Embryonic facial prominence (tissue), 1 donor: ENCODE data around the gene KHK.
"Not testable (repeated sequence)": the region's sequence is repeated elsewhere in the genome, so short reads cannot be mapped to it uniquely, and the experiment has no call there.

Experiments
- DNase-seq: peaks from one replicate; pipeline ENCODE4 v3.0.0-alpha.2; 2016; ENCODE audit errors: extremely low spot score

KHK gene

DNA sequence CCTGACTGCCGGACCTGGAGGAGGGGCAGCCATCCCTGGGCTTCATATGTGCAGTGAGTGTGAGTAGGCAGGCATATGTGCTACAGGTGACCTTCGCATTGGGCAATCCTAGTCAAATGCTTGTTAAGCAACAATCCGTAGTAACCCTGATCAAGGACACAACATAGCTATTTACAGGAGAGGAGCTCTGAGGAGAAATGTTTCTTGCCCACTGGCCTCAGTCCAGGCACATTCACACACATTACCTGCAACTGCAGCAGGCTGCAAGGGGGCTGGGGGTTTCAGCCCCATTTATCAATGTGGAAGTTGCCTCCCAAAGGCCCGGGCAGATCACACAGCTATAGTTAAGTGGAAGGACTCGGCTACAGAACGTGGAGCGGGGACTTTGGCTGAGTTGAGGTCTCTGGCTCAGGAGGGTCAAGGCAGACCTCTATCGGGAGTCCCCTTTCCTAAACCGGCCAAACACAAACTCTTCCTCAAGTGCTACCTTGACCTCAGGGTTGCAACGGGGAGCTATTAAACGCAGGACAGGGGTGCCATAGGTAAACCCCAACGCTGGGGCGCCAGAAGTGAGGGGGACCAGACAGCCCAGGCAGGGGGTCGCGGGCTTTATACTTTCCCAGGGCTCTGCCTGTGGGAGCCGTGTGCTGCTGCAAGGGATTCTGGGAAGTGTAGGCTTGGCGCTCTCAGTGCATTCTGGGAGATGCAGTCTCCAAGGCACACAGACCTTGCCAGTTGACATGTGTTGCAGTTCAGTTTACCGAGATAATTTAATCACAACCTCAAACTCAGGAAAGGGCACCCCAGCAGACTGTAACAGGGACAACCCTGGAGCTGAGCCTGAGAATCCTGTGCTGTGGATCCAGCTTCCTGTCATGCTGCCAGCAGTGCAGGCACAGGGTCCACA is 9.4 kb downstream of the KHK start:
- no peak for DNase-seq

DNA sequence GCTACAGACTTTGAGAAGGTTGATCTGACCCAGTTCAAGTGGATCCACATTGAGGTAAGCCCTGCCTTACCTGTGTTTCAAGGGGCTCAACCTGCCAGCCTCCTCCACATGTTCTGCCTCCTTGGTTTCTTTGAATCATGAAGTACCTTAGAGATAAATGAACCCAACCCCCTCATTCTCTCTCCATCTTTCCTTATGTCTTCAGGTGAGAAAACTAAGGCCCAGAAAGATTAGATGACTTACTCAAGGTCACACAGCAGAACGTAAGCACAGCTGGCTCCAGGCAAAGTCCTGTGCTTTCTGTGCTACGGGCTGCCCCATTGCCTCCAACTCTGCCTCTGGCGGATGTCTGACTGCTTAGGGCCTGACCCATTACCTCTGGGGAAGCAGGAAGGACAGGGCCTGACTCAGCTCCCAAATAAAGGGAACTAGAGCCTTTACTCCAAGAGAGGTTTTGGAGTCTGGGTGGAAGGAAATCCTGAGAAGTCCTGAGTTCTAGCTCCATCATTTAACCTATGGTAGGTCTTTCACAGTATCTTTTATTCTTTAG is 10.3 kb downstream of the KHK start:
- DNase-seq = no peak

DNA sequence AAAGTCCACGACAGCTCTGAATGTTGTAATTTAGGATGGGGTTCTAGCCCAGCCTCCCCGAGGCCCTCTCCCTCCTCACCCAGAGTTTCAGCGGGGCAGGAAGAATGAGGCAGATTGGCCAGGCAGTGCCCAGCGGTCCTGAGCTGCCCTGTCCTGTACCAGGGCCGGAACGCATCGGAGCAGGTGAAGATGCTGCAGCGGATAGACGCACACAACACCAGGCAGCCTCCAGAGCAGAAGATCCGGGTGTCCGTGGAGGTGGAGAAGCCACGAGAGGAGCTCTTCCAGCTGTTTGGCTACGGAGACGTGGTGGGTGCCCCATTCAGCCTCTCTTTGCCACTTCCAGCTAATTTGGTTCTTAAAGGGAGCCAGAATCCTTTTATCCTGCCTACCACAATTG is 10.8 kb downstream of the KHK start:
- DNase-seq = no peak

DNA sequence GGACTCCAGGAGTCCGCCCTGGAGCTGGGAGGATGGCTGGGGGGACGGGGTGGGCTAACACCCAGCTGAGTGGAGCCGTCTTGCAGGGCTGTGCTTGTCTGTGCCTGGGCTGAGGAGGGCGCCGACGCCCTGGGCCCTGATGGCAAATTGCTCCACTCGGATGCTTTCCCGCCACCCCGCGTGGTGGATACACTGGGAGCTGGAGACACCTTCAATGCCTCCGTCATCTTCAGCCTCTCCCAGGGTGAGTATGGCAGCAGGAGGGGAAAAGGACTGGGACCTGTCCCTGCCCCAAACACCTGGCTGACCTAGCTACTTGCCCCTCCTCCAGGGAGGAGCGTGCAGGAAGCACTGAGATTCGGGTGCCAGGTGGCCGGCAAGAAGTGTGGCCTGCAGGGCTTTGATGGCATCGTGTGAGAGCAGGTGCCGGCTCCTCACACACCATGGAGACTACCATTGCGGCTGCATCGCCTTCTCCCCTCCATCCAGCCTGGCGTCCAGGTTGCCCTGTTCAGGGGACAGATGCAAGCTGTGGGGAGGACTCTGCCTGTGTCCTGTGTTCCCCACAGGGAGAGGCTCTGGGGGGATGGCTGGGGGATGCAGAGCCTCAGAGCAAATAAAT is 12.9 kb downstream of the KHK start:
- no peak for DNase-seq

DNA sequence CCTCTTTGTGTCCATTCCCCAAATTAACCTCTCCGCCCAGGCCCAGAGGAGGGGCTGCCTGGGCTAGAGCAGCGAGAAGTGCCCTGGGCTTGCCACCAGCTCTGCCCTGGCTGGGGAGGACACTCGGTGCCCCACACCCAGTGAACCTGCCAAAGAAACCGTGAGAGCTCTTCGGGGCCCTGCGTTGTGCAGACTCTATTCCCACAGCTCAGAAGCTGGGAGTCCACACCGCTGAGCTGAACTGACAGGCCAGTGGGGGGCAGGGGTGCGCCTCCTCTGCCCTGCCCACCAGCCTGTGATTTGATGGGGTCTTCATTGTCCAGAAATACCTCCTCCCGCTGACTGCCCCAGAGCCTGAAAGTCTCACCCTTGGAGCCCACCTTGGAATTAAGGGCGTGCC is 13.5 kb downstream of the KHK start:
- no peak for DNase-seq

DNA sequence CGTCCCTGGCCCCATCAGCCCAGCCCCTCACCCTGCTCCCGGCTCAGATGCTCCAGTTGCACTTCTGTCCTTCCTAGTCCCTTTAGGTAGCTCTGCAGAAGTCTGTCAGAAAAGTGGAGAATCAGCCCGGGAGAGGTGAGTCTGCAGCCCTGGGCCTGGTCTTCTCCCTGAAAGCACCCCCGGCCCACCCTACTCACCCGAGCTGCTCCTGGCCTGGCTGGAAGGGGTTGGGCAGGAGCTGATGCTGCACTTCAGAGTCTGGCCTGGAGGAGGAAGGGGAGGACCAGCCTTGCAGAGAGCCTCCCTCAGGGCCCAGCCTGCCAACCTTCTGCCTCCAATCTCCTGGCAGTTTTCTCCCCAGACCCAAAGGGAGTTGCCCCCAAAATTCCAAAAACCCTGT is 15.8 kb downstream of the KHK start:
- DNase-seq = no peak

DNA sequence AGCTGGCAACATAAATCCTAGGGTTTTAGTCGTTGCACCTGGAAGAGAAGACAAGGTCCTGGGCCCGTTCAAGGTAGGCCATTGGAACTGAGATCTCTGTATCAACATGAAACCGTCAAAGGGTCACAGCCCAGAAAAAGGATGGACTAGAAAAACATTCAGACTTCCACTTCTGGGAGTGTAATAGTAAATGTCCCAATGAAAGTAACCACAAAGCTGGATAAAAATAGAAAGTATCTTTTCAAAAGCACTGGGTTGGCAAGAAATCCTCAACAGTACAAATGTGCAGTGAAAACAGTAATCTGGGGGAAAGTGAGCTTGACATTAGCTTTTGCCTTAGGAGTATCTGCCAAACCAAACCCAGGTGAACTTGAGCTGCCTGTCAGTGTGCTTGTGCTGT is 19.4 kb downstream of the KHK start:
- no peak for DNase-seq

DNA sequence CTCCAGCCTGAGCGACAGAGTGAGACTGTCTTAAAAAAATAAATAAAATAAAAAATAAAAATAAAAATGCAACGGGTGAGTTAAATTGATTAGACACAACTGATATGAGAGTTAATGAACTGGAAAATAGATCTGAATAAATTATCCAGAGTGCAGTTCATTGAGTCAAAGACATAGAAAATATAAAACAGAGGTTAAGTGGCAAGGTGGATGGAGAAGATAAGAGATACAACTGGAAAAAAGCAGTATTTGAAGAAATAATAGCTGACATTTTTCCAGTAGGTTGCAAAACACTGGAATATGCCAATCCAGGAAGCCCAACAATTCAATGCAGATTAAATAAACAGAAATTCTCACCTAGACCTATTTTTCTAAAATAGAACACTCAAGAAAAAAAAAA is 21.6 kb downstream of the KHK start:
- no peak for DNase-seq

DNA sequence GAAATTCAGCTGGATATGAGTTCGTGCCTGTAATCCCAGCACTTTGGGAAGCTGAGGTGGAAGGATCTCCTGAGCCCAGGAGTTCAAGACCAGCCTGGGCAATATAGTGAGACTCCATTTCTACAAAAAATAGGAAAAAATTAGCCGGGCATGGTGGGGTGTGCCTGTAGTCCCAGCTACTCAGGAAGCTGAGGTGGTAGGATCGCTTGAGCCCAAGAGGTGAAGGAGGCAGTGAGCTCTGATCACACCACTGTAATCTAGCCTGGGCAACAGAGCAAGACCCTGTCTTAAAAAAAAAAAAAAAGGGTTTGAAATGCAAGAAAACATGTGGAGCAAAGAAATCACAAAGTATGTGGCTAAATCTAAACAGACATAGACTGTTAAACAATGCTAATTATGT is 22.5 kb downstream of the KHK start:
- DNase-seq = no peak

DNA sequence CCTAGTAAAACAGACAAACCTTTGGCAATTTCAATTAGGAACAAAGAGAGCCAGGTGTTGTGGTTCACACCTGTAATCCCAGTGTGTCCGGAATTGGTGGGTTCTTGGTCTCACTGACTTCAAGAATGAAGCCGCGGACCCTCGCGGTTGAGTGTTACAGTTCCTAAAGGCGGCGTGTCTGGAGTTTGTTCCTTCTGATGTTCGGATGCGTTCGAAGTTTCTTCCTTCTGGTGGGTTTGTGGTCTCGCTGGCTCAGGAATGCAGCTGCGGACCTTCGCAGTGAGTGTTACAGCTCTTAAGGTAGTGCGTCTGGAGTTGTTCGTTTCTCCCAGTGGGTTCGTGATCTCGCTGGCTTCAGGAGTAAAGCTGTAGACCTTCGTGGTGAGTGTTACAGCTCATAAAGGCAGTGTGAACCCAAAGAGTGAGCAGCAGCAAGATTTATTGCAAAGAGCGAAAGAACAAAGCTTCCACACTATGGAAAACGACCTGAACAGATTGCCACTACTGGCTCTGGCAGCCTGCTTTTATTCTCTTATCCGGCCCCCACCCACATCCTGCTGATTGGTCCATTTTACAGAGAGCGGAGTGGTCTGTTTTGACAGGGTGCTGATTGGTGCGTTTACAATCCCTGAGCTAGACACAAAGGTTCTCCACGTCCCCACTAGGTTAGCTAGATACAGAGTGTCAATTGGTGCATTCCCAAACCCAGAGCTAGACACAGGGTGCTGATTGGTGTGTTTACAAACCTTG is 24.2 kb downstream of the KHK start:
- DNase-seq = not testable (repeated sequence)

DNA sequence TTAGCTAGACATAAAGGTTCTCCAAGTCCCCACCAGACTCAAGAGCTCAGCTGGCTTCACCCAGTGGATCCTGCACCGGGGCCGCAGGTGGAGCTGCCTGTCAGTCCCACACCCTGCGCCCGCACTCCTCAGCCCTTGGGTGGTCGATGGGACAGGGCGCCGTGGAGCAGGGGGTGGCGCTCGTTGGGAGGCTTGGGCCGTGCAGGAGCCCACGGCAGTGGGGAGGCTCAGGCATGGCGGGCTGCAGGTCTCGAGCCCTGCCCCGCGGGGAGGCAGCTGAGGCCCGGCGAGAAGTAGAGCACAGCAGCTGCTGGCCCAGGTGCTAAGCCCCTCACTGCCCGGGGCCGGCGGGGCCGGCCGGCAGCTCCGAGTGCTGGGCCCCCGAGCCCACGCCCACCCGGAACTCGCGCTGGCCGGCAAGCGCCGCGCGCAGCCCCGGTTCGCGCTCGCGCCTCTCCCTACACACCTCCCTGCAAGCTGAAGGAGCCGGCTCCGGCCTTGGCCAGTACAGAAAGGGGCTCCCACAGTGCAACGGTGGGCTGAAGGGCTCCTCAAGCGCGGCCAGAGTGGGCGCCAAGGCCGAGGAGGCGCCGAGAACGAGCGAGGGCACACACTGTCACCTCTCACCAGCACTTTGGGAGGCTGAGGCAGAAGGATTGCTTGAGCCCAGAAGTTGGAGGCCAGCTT is 25.0 kb downstream of the KHK start:
- not testable (repeated sequence) for DNase-seq

DNA sequence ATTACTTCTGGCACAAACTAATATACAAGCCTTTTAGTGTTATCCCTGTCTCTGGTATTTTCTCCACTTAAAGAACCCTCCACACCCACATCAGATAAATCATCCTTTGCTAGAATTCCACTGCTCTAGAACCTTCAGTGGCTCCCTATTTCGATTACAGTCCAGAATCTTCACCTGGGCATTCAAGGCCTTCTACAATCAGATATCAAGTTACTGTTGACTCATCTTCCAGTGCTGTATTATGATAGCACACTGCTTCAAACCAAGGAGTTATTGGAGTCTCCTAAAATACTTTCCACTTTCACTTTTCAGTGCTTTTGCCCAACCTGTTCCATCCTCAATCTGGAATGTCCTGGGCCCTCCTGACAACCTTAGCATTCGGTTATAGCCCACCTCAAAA is 28.9 kb downstream of the KHK start:
- no peak for DNase-seq

DNA sequence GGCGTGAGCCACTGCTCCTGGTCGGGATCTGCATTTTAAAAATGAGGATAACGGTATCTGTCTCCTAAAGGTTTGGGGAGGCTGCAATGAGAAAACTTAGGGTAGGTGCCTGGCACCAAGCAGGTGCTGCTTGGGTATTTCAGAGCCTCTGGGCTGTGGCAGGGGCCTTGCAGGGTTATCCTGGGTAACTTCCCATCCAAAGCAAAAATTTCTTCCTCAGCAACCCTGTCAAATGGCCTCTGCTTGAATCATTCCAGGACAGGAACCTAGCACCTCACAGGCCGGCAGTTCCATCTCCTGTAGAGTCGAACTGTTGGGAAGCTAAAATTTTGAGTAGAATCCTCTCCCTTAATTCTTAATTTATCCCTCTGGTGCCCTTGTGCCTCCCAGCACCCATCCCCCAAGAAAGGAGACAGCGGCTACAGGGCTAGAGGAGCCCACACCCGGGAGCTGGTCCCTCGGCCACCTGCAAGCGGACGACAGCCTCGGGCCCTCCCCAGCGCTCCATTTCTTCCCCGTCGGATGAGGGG is 31.5 kb downstream of the KHK start:
- no peak for DNase-seq

DNA sequence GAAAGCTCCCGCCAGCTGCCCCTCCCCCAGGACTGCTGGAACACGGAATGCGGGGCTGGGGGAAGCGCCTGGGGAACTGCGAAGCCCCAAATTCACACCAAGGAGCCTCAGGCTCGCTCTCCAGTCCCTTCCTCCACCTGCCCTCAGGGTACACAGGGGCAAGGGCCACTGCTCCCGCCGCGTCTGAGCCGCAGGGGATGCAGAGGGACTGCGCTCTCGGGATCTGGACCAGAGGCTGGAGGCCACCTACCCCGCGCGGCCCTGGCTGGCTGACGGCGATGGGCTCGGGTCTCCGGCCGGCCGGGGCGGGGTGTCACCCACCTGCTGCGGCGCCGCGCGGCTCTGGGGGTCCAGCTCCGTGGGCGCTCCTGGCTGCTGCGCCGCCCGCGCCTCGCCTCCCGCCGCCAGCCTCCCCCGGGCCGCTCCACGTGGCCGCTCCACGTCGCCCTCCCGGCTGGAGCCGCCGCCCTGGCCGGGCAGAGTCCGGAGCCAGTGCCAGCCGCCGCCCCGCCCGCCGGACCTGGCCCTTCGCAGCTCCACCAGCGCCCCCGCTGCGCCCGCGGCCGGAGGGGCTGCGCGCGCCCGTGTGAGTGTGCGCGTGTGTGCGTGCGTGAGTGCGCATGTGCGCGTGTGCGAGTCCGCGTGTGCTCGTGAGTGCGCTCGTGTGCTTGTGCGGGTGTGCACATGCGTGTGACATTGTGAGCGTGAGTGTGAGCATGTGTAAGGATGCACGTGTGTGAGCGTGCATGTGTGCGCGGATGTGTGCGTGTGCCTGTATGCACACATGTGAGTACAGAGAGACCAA is 32.2 kb downstream of the KHK start, which contains the start of gene CGREF1:
CGREF1 (minus strand) TSS at position 604 of the 805 bp plus-strand sequence. CDS start 14,762 bp downstream, outside the sequence.
- DNase-seq = no peak

DNA sequence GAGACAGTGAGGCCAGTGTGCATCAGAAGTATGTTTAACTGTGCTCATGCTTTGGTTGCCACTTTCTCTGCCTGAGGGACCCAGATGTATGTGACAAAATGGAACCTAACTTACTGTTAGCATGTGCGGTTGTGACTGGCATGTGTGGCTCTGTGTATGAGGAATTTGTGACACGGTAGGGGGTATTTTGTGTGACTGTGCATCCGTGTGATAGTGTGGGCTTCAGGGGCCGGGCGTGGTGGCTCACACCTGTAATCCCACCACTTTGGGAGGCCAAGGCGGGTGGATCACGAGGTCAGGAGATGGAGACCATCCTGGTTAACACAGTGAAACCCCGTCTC is 32.7 kb downstream of the KHK start:
- not testable (repeated sequence) for DNase-seq

DNA sequence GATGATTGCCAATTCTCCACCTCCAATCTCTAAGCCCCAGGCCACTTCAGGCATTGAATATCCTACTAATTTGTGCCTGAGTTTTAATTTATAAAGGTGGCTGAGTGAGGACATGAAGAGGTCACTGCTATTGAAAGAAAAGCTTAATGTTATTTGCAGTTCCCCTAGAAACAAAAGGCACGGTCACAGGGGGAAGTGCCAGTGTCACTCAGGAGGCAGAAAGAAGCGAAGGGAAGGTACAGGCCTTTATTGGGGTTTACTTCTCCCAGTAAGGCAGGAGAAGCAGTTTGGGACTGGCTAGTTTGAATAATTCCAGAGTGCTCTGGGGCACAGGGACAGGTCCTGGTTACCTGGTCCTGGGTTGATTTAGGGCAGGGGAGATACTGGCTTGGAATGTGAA is 35.3 kb downstream of the KHK start:
- DNase-seq = no peak

DNA sequence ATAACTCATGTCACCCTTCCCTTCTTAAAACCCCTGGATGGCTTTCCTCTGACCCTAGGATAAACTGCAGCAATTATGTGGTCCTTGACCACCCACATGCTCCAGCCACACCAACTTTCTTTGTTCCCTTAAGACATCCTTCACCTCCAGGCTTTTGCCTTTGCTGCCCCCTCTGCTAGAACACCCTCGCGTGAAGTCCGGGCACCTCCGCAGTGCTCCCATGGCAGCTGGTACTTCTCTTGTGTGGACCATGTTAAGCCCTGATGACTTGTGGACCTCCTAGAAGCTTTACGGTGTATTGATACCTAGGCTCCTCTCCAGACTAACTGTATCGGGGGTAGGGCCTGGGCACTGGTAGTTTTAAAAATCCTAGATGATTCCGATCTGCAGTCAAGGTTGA is 36.2 kb downstream of the KHK start:
- no peak for DNase-seq

DNA sequence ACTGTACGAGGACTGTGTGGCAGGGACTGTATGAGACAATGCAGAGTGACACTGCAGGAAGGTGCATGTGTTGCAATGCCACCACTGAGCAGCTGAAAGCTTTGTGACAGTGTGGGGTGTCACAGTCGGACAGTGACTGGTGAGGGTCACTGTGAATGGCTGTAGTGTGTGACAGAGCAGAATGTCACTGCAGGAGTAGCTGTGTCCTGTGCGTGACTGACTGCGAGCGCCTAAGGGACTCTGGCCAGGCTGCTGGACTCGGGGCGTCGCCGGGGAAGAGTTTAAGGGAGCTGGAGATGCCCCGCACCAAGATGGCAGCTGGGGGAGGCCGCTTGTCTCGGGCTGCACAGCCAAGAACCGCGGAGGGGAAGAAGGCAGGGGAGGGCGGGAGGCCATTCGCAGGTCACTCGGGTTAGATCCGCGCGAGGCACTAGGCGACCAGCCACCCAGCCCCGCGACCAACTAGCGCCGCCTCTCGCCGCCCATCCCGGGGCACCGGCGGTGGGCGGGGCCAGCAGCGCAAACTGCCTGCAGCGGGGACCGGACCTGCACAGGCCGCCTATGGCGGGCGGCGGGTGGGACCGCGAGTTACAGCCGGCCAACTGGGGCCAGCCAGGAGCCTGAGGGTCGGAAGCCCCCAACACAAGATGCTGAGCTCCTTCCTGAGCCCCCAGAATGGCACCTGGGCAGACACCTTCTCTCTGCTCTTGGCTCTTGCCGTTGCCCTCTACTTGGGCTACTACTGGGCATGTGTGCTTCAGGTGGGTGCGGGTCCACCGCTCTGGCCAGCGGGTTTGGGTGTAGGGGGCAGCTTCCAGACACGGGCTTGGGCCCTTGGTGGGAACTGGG is 37.0 kb downstream of the KHK start, which contains the start of gene ABHD1:
ABHD1 (plus strand) TSS at position 514 of the 849 bp plus-strand sequence; CDS start at position 648, 134 bp downstream.
- DNase-seq = no peak

DNA sequence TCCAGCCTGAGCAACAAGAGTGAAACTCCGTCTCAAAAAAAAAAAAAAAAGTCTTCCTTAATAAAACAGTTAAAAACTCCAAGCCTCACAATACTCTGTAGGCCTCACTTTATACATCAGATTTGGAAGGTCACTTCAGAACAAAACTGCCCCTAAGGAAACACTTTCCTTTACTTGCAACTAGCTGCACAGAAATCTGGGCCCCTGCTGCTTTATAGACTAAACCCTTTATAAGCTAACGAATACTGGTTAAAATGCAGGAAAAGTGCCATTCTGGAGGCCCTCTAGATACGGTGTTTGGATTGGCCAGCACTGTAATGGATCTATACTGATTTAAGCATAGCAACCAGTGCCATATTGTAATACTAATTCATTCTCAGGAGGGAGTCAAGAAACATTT is 38.5 kb downstream of the KHK start:
- no peak for DNase-seq
